HG02884 (cell line): ENCODE measurements around the gene UNKL.

Experiments
- ATAC-seq: cut with Tn5 transposase; IDR thresholded peaks from one replicate; pipeline ENCODE4 v1.9.1; 2021; ENCODE audit warnings: mild to moderate bottlenecking, moderate library complexity; ENCODE audit not compliant: unreplicated experiment

UNKL gene

GRCh38 chr16:1414532-1415260 is at the start of gene UNKL:
Gene UNKL, minus strand, starts transcription at chr16:1414704. Its CDS starts 13 bp downstream, at chr16:1414691.
- no peak for ATAC-seq

- no peak for ATAC-seq
These were observed 46.6 kb upstream of the UNKL start for GRCh38 chr16:1461146-1461545.

GRCh38 chr16:1460602-1461138 is 46.2 kb upstream of the UNKL start:
- no peak for ATAC-seq

- no peak for ATAC-seq
These were observed 45.5 kb upstream of the UNKL start for GRCh38 chr16:1459967-1460366.

- ATAC-seq: no peak
These were observed 44.5 kb upstream of the UNKL start for GRCh38 chr16:1458977-1459341.

- no peak for ATAC-seq
These were observed 44.0 kb upstream of the UNKL start for GRCh38 chr16:1458336-1458976.

DNA sequence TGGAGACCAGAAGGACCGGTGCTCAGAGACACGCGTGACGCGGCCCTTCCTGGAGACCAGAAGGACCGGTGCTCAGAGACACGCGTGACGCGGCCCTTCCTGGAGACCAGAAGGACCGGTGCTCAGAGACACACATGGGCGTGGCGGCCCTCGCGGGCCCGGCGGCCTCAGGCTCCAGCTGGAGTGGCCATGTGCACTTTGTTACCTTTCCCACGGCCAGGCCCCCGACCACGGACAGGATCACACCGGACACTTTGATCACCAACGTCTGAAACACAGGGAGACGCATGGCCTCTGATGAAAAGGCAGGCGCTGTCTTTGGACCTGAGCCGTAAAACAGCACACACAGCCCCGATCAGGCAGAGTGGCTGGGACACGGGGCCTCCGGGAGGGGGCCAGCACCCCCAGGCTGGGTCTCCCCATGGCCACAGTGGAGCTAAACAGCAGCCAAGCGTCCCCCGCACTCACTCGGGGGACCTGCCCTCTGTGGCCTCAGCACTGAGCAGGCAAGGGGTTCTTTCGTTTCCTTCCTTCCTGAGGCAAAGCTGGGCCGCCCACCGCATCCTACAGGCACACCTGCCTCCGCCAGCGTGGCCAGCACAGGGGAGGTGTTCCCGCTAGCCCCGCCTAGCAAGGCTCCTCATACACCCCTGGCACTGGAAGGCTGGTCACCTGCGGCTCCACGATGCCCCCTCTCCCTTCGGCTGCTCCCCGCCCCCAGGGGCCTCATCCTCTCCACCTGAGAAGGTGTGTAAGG is 43.2 kb upstream of the UNKL start:
- ATAC-seq: no peak

DNA sequence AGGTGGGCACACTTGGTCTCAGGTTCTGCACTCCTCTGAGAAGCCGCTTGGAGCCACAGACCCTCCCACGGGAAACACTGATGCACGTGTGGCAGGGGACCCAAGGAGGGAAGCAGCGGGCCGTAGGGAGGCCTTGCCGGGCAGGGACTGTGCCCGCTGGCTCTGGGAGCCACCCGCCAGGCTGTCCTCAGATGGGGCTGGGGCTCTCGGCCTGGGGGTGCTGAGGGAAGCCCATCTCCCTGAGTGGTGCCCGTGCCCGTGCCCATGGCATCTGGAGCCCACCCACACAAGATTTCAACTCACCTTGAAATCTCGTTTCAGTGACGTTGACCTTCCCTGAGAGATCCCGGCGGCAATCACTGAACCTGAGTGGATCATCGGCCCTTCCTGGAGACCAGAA is 42.4 kb upstream of the UNKL start:
- no peak for ATAC-seq

DNA sequence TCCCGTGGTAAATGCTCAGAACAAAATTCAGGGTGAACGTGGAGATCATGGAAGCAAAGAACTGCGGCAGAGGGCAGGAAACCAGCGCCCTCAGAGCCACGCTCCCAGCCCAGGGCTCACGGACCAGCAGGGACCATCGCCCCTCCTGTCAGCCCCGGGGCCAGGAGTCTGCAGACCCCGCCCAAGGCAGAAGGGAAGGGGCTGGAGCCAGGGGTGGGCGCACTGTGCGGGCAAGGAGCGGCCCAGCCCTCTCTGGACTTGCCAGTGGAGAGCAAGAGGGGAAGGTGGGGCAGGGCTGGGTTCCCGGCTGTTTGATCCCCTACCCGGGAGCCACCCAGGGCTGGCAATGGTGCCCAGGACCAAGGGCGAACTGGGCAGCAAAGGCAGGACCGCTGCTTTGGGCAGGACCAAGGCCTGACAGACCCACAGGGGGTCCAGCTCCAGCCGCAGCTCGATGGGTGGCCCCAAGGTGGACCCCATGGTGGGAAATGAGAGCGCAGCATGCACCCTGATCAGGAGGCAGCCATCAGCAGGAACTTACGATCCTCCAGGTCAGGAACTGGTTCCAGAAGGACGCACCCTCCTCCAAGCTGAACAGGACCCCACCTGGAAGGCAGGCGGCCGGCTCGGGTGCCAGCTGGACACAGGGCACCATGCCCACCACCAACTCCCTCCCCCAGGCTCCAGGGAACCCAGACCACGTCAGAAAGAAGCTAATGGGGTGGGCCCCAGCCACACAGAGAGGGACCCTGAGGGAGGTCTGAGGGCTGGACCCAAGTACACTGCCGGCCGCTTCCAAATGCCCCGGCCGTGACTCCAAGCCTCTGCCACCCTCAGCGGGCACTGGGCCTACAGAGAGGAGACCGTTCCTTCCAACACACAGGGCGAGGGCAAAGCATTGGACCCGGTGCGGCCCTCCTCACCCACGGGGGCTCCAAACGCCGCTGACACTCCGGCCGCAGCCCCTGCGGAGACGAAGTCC is 41.0 kb upstream of the UNKL start:
- ATAC-seq: no peak

GRCh38 chr16:1454561-1454960 is 40.1 kb upstream of the UNKL start:
- ATAC-seq: no peak

DNA sequence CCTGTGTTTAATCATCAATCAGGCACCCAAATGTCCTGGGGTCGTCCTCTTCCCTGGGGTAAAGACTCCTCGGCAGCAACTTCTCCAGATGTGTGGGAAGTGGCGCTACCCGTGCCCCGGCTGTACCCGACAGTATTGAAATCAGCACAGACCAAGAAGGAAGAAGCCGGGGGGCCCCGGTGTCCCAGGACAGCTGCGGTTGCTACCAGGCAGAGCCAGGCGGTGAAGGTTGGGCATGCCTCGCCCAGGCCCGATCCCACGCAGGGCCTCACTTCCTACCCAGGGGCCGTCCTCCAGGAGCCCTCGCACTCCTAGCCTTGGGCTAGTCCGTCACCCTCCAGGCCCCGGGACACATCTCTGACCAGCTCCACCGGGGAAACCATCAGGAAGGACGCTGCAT is 38.8 kb upstream of the UNKL start:
- ATAC-seq: no peak

GRCh38 chr16:1452530-1452929 is 38.0 kb upstream of the UNKL start:
- ATAC-seq: no peak

DNA sequence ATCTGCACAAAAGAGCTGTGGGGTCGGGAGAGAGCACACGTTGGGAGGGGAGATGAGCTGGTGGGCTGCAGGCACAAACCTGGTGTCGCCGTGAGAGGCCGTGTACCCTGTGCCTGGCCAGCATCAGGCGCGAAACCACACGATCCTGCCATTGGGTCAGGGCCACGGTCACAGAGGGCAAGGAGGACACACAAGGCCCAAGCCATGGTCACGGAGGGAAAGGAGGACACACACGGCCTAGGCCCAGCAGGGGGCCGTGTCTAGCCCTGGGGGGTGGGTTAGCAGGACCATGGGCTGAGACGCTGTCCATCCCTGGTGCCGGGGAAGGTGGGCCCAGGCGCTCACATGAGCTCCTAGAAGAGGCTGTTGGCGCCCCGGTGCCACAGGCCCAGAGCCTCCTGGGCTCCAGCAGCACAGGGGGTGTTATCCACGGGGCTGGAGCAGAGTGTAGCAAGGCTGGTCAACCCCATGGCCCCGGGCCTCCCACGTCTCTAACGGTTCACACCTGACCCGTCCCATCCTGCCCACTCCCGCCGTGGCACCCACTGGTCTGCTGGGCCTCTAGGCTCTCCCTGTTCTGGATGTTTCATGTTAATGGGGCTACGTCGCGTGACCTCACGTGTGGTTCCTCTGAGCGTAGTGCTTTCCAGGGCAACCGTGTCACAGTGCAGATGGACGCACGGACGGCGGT is 37.3 kb upstream of the UNKL start:
- ATAC-seq: no peak

- ATAC-seq: no peak
These were observed 36.3 kb upstream of the UNKL start for GRCh38 chr16:1450841-1451240.

DNA sequence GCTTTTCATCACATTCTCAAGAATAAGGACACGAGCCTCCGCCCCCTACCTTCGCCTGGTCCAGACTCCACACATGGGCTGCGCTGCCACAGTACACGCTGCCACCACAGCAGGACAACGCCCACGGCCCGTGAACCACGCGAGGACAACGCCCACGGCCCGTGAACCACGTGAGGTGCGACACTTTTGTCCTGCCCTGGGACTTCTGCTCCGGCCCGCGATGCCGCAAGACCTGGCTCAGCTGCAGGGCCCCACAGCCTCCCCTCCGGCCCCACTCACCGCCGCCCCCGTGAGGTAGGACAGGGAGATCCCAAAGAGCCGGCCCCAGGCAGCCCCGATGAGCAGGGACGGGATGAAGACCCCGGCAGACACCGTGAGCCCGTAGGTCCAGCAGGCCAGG is 35.7 kb upstream of the UNKL start:
- no peak for ATAC-seq

GRCh38 chr16:1449201-1449788 is 34.8 kb upstream of the UNKL start:
- no peak for ATAC-seq

- ATAC-seq: no peak
These were observed 34.1 kb upstream of the UNKL start for GRCh38 chr16:1448536-1449116.

DNA sequence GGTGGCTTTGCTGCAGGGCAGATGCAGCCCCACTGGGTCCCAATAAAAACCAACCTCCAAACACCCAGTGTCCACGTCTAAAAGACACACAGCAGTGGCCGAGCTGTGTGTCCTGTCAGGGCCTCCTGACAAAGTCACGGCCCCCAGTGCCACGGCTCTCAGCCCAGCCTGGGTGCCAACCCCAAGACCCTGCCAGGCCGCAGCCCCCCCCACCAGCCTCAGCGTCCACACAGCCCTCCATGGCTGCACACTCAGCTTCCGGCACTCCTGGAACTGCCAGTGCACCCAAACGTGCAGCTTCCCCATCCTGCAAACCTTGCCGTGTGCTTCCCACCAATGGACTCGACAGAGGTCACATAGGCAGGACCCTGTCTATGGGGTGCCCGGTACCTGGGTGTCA is 33.5 kb upstream of the UNKL start:
- no peak for ATAC-seq
